ENCODE data around the gene BABAM1. TPM values are rescaled to one million over a fixed set of nuclear protein-coding genes. Genes with fewer than 3 reads are reported as not detected.

BABAM1 gene
- total and polyA plus RNA-seq, 9 donors, result 81.3 to 97.9 (median 92.4) TPM

DNA sequence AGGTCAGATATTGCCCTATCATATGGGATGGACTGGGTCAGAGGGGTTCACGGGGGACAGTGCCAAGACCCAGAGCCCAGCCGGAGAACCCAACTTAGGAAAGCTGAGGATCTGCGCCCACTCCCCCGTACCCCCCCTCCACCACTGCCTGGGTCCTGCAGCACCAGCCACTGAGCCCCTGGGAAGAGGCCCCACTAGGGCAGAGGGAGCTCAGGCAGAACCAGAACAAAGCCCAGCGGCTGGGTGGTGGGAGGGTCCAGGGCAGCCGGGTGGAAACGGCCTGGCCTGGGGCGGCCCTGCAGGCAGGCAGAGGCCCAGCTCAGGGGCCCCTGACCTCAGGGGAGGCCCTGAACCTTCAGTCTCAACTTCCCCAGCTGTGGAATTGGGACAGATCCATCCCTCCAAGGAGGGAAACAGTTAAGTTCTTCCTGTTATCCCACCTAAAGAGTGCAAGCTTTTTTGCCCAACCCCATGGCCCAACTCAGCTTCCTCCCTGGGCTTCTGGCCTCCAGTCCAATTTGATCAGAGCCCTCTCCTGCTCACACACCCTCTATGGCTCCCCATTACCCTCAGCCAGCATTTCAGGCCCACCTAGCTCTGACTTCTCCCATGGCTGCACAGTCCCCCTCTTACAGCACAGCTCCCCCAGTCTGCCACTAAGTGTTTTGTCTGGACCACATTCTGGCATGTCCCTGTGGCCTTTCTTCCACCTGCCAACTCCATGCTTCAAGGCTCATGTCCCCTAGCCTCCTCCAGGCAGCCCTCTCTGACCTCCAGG lies 24.6 kb upstream of the BABAM1 start:
- Histone ChIP-seq H3K27me3 (ENCODE audit: control insufficient read depth, insufficient read depth, low read length) (no peaks in the 10 kb centered on the region), H3K4me3 (ENCODE audit: low read length) (no peak overlapping the region), H3K27ac (ENCODE audit: low read length) (no peak overlapping the region), H3K36me3 (ENCODE audit: control insufficient read depth, insufficient read depth, low read length) (peaks cover 23% of the 10 kb centered on the region), H3K9me3 (replicated peaks; ENCODE audit: control insufficient read depth, low read depth, low read length) (no peaks in the 10 kb centered on the region), H3K4me1 (ENCODE audit: control insufficient read depth, insufficient read depth, low read length) (peaks cover 31% of the 10 kb centered on the region)
- no peak for DNase-seq
- 34% methylated on average over 3 of the region's 8 CpGs for WGBS (ENCODE audit: insufficient coverage)

DNA sequence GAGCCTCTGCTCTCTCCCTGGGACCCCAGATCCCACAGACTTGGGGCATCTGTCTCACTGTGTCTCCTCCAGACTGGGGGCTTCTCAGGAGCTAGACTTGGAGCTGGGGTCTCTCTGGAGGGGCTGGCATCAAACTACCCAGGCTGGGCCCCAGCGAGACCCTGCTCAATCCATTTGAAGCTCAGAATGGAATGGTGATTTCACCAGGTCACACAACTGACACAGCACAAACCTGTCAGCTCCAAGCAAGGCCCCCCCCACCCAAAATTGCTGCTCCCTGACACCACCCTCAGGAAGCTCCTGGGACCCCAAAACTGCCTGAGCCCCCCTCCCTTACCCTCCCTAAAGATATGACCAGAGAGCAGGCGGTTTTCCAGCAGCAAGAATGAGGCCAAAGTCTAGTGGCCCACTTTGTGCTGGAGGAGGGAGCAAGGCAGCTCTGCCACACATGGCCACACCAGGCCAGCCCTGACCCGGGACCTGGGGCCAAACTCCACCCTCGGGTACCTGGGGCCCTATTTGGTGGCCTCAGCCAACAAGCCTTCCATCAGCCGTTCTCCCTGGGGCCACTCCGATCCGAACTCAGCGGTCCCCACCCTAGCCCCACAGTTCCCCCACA lies 23.9 kb upstream of the BABAM1 start:
- Histone ChIP-seq H3K36me3 (ENCODE audit: control insufficient read depth, insufficient read depth, low read length) (peaks cover 16% of the 10 kb centered on the region), H3K4me1 (ENCODE audit: control insufficient read depth, insufficient read depth, low read length) (peaks cover 38% of the 10 kb centered on the region)

GRCh38 chr19:17243830-17244617 lies 23.2 kb upstream of the BABAM1 start:
- no peaks in the 10 kb centered on the region for H3K27me3 ChIP-seq (ENCODE audit: control insufficient read depth, insufficient read depth, low read length)
- H3K27ac ChIP-seq (ENCODE audit: low read length), result peak overlapping the region; percentile 16
- H3K4me3 ChIP-seq (ENCODE audit: low read length), result peak overlapping the region; percentile 87
- WGBS (ENCODE audit: insufficient coverage), result 2% methylated on average over 31 of the region's 52 CpGs
- peaks cover 45% of the 10 kb centered on the region for H3K4me1 ChIP-seq (ENCODE audit: control insufficient read depth, insufficient read depth, low read length)
- DNase-seq, result peak; percentile 62
- H3K36me3 ChIP-seq (ENCODE audit: control insufficient read depth, insufficient read depth, low read length), result peaks cover 10% of the 10 kb centered on the region
- H3K9me3 ChIP-seq (replicated peaks; ENCODE audit: control insufficient read depth, low read depth, low read length), result no peaks in the 10 kb centered on the region

More for the DNA sequence above, 23.9 kb upstream of the BABAM1 start:
- H3K27ac ChIP-seq (ENCODE audit: low read length), result peak overlapping the region; percentile 16
- WGBS (ENCODE audit: insufficient coverage), result 35% methylated on average over 6 of the region's 8 CpGs
- DNase-seq, result no peak
- no peaks in the 10 kb centered on the region for H3K9me3 ChIP-seq (replicated peaks; ENCODE audit: control insufficient read depth, low read depth, low read length)
- H3K27me3 ChIP-seq (ENCODE audit: control insufficient read depth, insufficient read depth, low read length), result no peaks in the 10 kb centered on the region
- H3K4me3 ChIP-seq (ENCODE audit: low read length), result peak overlapping the region; percentile 87

DNA sequence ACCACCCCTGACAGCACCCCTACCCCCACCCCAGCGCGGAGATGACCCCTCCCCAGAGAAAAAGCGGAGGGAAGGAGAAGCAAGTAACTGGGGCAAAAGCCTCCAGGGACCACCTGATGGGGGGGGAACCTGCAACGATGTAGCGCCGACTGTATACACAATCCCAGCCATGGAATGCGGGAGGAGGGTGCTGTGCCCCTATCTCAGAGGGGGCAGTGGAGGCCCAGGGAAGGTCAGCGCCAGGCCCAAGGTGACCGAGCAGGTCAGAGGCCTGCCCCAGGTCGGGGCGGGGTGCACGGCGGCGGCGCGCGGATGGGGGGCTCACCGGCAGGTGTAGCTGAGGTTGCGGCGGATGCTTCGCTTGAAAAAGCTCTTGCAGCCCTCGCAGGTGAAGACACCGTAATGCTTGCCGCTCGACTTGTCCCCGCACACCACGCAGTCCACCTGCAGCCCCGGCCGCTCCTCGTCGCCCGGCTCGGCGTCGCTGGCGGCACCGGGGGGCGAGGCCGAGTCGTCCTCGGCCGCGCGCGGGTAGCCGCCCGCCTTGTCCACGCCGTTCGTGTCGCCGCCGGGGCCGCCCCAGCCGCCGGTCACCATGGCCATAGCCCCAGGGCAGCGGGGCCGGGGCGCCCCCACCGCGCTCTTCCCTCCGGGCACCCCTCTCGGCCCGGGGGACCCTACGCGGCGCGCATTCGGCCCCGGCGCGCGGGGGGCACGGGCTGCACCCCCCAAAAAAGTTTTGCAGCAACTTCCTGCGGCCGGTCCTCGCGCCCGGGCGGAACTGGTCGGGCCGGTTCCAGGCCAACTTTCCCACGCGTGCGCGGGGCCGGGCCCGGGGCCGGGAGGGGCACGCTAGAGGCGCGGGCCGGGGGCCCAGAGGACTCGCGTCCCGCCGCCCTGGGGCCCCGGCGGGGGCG lies 22.4 kb upstream of the BABAM1 start:
- H3K27ac ChIP-seq (ENCODE audit: low read length), result peak overlapping the region; percentile 16
- H3K4me3 ChIP-seq (ENCODE audit: low read length), result peak overlapping the region; percentile 87
- DNase-seq, result no peak
- WGBS (ENCODE audit: insufficient coverage), result 0% methylated on average over 97 of the region's 100 CpGs
- H3K9me3 ChIP-seq (replicated peaks; ENCODE audit: control insufficient read depth, low read depth, low read length), result no peaks in the 10 kb centered on the region
- peaks cover 10% of the 10 kb centered on the region for H3K36me3 ChIP-seq (ENCODE audit: control insufficient read depth, insufficient read depth, low read length)
- H3K27me3 ChIP-seq (ENCODE audit: control insufficient read depth, insufficient read depth, low read length), result no peaks in the 10 kb centered on the region
- peaks cover 47% of the 10 kb centered on the region for H3K4me1 ChIP-seq (ENCODE audit: control insufficient read depth, insufficient read depth, low read length)

GRCh38 chr19:17245535-17245984 lies 21.7 kb upstream of the BABAM1 start, which contains the start of gene NR2F6:
Gene NR2F6 (minus strand): TSS chr19:17245919. CDS start chr19:17245220, 699 bp downstream.
- WGBS (ENCODE audit: insufficient coverage), result under 1% methylated on average over 71 of the region's 72 CpGs
- H3K27me3 ChIP-seq (ENCODE audit: control insufficient read depth, insufficient read depth, low read length), result no peaks in the 10 kb centered on the region
- peaks cover 4% of the 10 kb centered on the region for H3K36me3 ChIP-seq (ENCODE audit: control insufficient read depth, insufficient read depth, low read length)
- H3K27ac ChIP-seq (ENCODE audit: low read length), result peak within 1 kb of the TSS; percentile 93
- H3K9me3 ChIP-seq (replicated peaks; ENCODE audit: control insufficient read depth, low read depth, low read length), result no peaks in the 10 kb centered on the region
- peak within 1 kb of the TSS; percentile 87 for H3K4me3 ChIP-seq (ENCODE audit: low read length)
- DNase-seq, result no peak
- peaks cover 47% of the 10 kb centered on the region for H3K4me1 ChIP-seq (ENCODE audit: control insufficient read depth, insufficient read depth, low read length)

GRCh38 chr19:17246681-17247425 lies 20.4 kb upstream of the BABAM1 start:
- H3K36me3 ChIP-seq (ENCODE audit: control insufficient read depth, insufficient read depth, low read length), result no peaks in the 10 kb centered on the region
- H3K27ac ChIP-seq (ENCODE audit: low read length), result peak overlapping the region; percentile 93
- H3K4me1 ChIP-seq (ENCODE audit: control insufficient read depth, insufficient read depth, low read length), result peaks cover 44% of the 10 kb centered on the region
- DNase-seq, result peak; percentile 89
- WGBS (ENCODE audit: insufficient coverage), result 9% methylated on average over 20 of the region's 21 CpGs
- peak overlapping the region; percentile 55 for H3K4me3 ChIP-seq (ENCODE audit: low read length)
- no peaks in the 10 kb centered on the region for H3K9me3 ChIP-seq (replicated peaks; ENCODE audit: control insufficient read depth, low read depth, low read length)
- H3K27me3 ChIP-seq (ENCODE audit: control insufficient read depth, insufficient read depth, low read length), result no peaks in the 10 kb centered on the region

- WGBS (ENCODE audit: insufficient coverage), result 57% methylated on average over 19 of the region's 21 CpGs
- Histone ChIP-seq H3K36me3 (ENCODE audit: control insufficient read depth, insufficient read depth, low read length) (no peaks in the 10 kb centered on the region), H3K4me3 (ENCODE audit: low read length) (no peak overlapping the region), H3K27ac (ENCODE audit: low read length) (no peak overlapping the region), H3K9me3 (replicated peaks; ENCODE audit: control insufficient read depth, low read depth, low read length) (no peaks in the 10 kb centered on the region), H3K27me3 (ENCODE audit: control insufficient read depth, insufficient read depth, low read length) (no peaks in the 10 kb centered on the region), H3K4me1 (ENCODE audit: control insufficient read depth, insufficient read depth, low read length) (peaks cover 38% of the 10 kb centered on the region)
- DNase-seq, result no peak
Observed at GRCh38 chr19:17248011-17248776, 19.0 kb upstream of the BABAM1 start.

GRCh38 chr19:17249887-17250548 lies 17.2 kb upstream of the BABAM1 start:
- WGBS (ENCODE audit: insufficient coverage), result 87% methylated on average over 13 of the region's 15 CpGs
- H3K36me3 ChIP-seq (ENCODE audit: control insufficient read depth, insufficient read depth, low read length), result no peaks in the 10 kb centered on the region
- DNase-seq, result no peak
- no peaks in the 10 kb centered on the region for H3K9me3 ChIP-seq (replicated peaks; ENCODE audit: control insufficient read depth, low read depth, low read length)
- no peak overlapping the region for H3K27ac ChIP-seq (ENCODE audit: low read length)
- no peak overlapping the region for H3K4me3 ChIP-seq (ENCODE audit: low read length)
- H3K27me3 ChIP-seq (ENCODE audit: control insufficient read depth, insufficient read depth, low read length), result no peaks in the 10 kb centered on the region
- peaks cover 31% of the 10 kb centered on the region for H3K4me1 ChIP-seq (ENCODE audit: control insufficient read depth, insufficient read depth, low read length)
